ENCODE measurements around the gene CHCHD4. TPM values are rescaled to one million over a fixed set of nuclear protein-coding genes. Genes with fewer than 3 reads are reported as not detected.

CHCHD4 gene
- total and polyA plus RNA-seq, 10 of the 15 experiments (the other 5 are each of a cell fraction or from before 2014, with no cell fraction given): 21.0 to 46.8 (median 29.0) TPM

- H3K4me3 ChIP-seq: no peak overlapping the region
- WGBS (ENCODE audit: insufficient coverage, insufficient replicate concordance, low lambda C conversion rate, missing lambda C conversion rate): 78% methylated on average over 7 of the region's 7 CpGs
- no peak for ATAC-seq
- H4K20me1 ChIP-seq (ENCODE audit: control insufficient read depth, insufficient read depth): no peaks in the 10 kb centered on the region
- DNase-seq (ENCODE audit: low read depth, low spot score): no peak
- ChIA-PET POLR2A (interaction anchor here (1.5 to 2.9 kb wide), 2 partner anchors 18 to 35 kb away, joined by 6 to 10 read pairs; partner anchors contain the start of genes LSM3 and XPC), CTCF (interaction anchor here (1.5 kb wide), 1 partner anchor 43 kb away, joined by 4 read pairs; no protein-coding TSS in a partner anchor), RAD21 (ENCODE audit: unreplicated experiment) (interaction anchor here (1.3 to 1.7 kb wide), 3 partner anchors 20 to 34 kb away, joined by 5 to 8 read pairs (median 5); partner anchors contain the start of genes CHCHD4 and XPC), SMC1A (ENCODE audit: uncharacterized antibody, unreplicated experiment) (interaction anchor here (0.9 to 1.2 kb wide), 4 partner anchors 15 to 32 kb away, joined by 3 to 4 read pairs (median 4); no protein-coding TSS in a partner anchor)
- peak; percentile 18 for FAIRE-seq
- H3K9me3 ChIP-seq (replicated peaks; ENCODE audit: control insufficient read depth, insufficient read depth, low read length): no peaks in the 10 kb centered on the region
- no peak overlapping the region for H3K27ac ChIP-seq (ENCODE audit: control insufficient read depth, insufficient read depth)
- no peak overlapping the region for H3K9ac ChIP-seq (ENCODE audit: control insufficient read depth, insufficient read depth, low read length)
- BruUV-seq (replicated peaks): no TSS peak
- intact Hi-C loops (cut with micrococcal nuclease; ENCODE audit: unreplicated experiment) (no loop called here), in situ Hi-C loops (cut with MboI) (no loop called here)
- no peaks in the 10 kb centered on the region for H3K27me3 ChIP-seq (replicated peaks in 1 of 2; ENCODE audit: control insufficient read depth in 2 of 2, insufficient read depth in 2 of 2, low read length in 1 of 2)
- H3K4me1 ChIP-seq (ENCODE audit: control insufficient read depth, insufficient read depth, low read length): peaks cover 16% of the 10 kb centered on the region
- TF ChIP-seq FOS (IDR thresholded peaks at IDR 0.05; ENCODE audit: borderline replicate concordance, extremely low read depth, insufficient read length) (no peak), IRF4 (IDR thresholded peaks at IDR 0.05; ENCODE audit: low read depth, low read length) (no peak), MYB (IDR thresholded peaks at IDR 0.05; ENCODE audit: borderline replicate concordance, low read depth, low read length) (no peak), ZNF217 (IDR thresholded peaks at IDR 0.05) (no peak), MXI1 (IDR thresholded peaks at IDR 0.05; ENCODE audit: low read depth, low read length) (no peak), EP300 (IDR thresholded peaks at IDR 0.05; ENCODE audit: borderline replicate concordance in 1 of 2, control insufficient read depth in 1 of 2, low read depth in 2 of 2, low read length in 2 of 2) (no peak), BCLAF1 (IDR thresholded peaks at IDR 0.05) (no peak), NFIC (IDR thresholded peaks at IDR 0.05; ENCODE audit: low read depth, low read length) (no peak), RUNX3 (IDR thresholded peaks at IDR 0.05; ENCODE audit: low read length) (no peak), MTA2 (IDR thresholded peaks at IDR 0.05; ENCODE audit: low read depth) (no peak)
- peaks cover 8 to 12% of the 10 kb centered on the region in 2 experiments; a peak in 3 of 4 replicates for H3K36me3 ChIP-seq (ENCODE audit: control insufficient read depth in 2 of 2, insufficient read depth in 2 of 2, low read length in 1 of 2)
- H3K4me2 ChIP-seq (ENCODE audit: control insufficient read depth, insufficient read depth): no peak overlapping the region
- no peak overlapping the region for H2AFZ ChIP-seq (ENCODE audit: control insufficient read depth, low read depth, low read length)
- no peaks in the 10 kb centered on the region for H3K79me2 ChIP-seq (ENCODE audit: control insufficient read depth, insufficient read depth, low read length)
Measured at GRCh38 chr3:14143271-14144225, 18.9 kb upstream of the CHCHD4 start.

All from GM12878 (cell line).